Neural cell (in vitro differentiated cells): ENCODE measurements around the gene POLE2.

Source experiments
- EP300 ChIP-seq: fragments of 450-650 bp; conservative IDR thresholded peaks from 2 replicates; pipeline ENCODE4 v1.6.1; 2014; ENCODE audit warnings: antibody characterized with exemption, mild to moderate bottlenecking, moderate library complexity; ENCODE audit not compliant: poor library complexity, severe bottlenecking
- EZH2 ChIP-seq: fragments of 200-600, 300-800 bp; shearing (Covaris generic), sonication (generic); IDR thresholded peaks from 2 replicates; pipeline ENCODE4 v1.6.1; 2014; ENCODE audit warnings: antibody characterized with exemption, low read length, borderline replicate concordance, mild to moderate bottlenecking; ENCODE audit not compliant: insufficient read depth, poor library complexity, severe bottlenecking
- MXI1 ChIP-seq: fragments of 450-650 bp; conservative IDR thresholded peaks from 2 replicates; pipeline ENCODE4 v1.6.1; 2014; ENCODE audit warnings: antibody characterized with exemption, mild to moderate bottlenecking; ENCODE audit not compliant: poor library complexity, severe bottlenecking
- POLR2AphosphoS5 ChIP-seq: IDR thresholded peaks from 2 replicates; pipeline ENCODE4 v1.6.1; 2012
- REST ChIP-seq: IDR thresholded peaks from 2 replicates; pipeline ENCODE4 v1.6.1; 2012; ENCODE audit warnings: borderline replicate concordance
- SMC3 ChIP-seq: fragments of 450-650 bp; conservative IDR thresholded peaks from 2 replicates; pipeline ENCODE4 v1.6.1; 2014; ENCODE audit warnings: antibody characterized with exemption, mild to moderate bottlenecking, moderate library complexity; ENCODE audit not compliant: poor library complexity
- TAF1 ChIP-seq: IDR thresholded peaks from 2 replicates; pipeline ENCODE4 v1.6.1; 2012; ENCODE audit warnings: low read depth
- TF ChIP-seq, protein P1 (sequence below): fragments of 450-650 bp; IDR thresholded peaks from 2 replicates; pipeline ENCODE4 v1.5.1; 2014; ENCODE audit warnings: antibody characterized with exemption, mild to moderate bottlenecking, moderate library complexity; ENCODE audit not compliant: poor library complexity, severe bottlenecking

- TF ChIP-seq POLR2AphosphoS5 (no peak), REST (no peak), MXI1 (no peak), SMC3 (no peak), EP300 (no peak), TAF1 (no peak), EZH2 (no peak)
- TF ChIP-seq, protein P1, sequence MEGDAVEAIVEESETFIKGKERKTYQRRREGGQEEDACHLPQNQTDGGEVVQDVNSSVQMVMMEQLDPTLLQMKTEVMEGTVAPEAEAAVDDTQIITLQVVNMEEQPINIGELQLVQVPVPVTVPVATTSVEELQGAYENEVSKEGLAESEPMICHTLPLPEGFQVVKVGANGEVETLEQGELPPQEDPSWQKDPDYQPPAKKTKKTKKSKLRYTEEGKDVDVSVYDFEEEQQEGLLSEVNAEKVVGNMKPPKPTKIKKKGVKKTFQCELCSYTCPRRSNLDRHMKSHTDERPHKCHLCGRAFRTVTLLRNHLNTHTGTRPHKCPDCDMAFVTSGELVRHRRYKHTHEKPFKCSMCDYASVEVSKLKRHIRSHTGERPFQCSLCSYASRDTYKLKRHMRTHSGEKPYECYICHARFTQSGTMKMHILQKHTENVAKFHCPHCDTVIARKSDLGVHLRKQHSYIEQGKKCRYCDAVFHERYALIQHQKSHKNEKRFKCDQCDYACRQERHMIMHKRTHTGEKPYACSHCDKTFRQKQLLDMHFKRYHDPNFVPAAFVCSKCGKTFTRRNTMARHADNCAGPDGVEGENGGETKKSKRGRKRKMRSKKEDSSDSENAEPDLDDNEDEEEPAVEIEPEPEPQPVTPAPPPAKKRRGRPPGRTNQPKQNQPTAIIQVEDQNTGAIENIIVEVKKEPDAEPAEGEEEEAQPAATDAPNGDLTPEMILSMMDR = no peak
Observed at GRCh38 chr14:49727171-49727570, 39.2 kb upstream of the POLE2 start.
